Gastroesophageal sphincter (tissue), 3 donors: ENCODE measurements around the gene SIRPB1.

Source experiments
- CTCF ChIP-seq, 4 experiments: fragments of 200-600 bp in 2 of 4; fragments of 450-650 bp in 2 of 4; sonication (generic) in 1 of 4; IDR thresholded peaks; one replicate each; pipeline ENCODE4 v1.5.1; 2017 to 2019; ENCODE audit warnings: antibody characterized with exemption in 4 of 4, mild to moderate bottlenecking in 2 of 4, moderate library complexity in 2 of 4
- EP300 ChIP-seq: sonication (generic); formaldehyde crosslinking; IDR thresholded peaks from one replicate; pipeline ENCODE4 v1.6.1; 2017; ENCODE audit warnings: antibody characterized with exemption, mild to moderate bottlenecking
- POLR2A ChIP-seq, 2 donors: fragments of 450-650 bp; IDR thresholded peaks; one replicate each; pipeline ENCODE4 v1.6.1; 2017; ENCODE audit warnings: antibody characterized with exemption in 2 of 2, mild to moderate bottlenecking in 2 of 2, moderate library complexity in 1 of 2

GRCh38 chr20:1577906-1578305 lies 41.9 kb downstream of the SIRPB1 start:
- no peak for TF ChIP-seq CTCF (IDR thresholded peaks at IDR 0.05)
- no peak for TF ChIP-seq POLR2A (IDR thresholded peaks at IDR 0.05)
- no peak for TF ChIP-seq EP300
